NCI-H1694 (cell line): ENCODE measurements around the gene JTB.

Experiments used
- DNase-seq: peaks from one replicate; lab custom pipeline; 2025; lab: John Stamatoyannopoulos, UW

JTB gene

DNA sequence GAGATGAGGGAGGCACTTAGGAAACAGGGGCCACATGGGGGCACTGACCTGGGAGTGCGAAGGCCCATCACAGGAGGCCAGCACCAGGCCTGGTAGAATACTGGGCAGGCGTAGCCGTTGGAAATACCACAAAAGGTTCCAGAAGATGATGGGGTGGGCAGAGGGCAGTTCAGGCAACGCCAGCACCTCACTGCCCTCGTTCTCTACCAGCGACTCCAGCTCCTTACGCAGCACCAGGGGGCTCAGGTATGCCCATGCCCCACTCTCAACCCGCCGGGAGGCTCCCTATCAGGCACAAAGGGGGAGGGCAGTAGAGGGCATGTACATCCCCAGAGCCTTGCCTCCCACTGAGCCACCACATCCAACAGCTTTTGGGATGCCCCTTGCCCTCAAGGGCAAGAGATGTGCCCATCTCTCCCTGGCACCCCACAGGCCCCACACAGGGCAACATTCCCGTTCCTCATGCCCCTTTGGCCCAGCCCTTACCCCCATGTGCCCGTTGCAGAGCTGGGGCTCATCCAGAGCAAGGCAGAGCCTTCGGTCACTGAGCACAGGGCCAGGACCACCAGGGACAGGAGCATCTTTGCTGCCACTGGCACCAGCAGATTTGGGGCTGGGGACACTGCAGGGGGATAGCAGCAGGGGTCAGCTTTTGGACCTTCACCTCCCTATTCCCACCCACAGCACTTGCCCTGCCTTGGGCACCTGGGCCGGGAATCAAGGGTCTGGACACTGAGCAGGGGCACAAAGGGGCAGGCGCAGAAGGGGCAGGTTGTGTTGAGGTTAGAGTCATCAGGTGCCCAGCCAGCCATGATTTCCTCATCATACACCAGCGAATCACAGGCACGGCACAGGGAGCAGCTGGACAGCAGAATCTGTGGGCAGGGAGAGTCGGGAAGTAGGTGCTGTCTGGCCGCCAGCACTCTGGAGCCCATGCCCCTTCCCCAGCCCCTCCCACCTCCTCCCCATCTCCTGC lies 45.0 kb downstream of the JTB start:
- DNase-seq = no peak

DNA sequence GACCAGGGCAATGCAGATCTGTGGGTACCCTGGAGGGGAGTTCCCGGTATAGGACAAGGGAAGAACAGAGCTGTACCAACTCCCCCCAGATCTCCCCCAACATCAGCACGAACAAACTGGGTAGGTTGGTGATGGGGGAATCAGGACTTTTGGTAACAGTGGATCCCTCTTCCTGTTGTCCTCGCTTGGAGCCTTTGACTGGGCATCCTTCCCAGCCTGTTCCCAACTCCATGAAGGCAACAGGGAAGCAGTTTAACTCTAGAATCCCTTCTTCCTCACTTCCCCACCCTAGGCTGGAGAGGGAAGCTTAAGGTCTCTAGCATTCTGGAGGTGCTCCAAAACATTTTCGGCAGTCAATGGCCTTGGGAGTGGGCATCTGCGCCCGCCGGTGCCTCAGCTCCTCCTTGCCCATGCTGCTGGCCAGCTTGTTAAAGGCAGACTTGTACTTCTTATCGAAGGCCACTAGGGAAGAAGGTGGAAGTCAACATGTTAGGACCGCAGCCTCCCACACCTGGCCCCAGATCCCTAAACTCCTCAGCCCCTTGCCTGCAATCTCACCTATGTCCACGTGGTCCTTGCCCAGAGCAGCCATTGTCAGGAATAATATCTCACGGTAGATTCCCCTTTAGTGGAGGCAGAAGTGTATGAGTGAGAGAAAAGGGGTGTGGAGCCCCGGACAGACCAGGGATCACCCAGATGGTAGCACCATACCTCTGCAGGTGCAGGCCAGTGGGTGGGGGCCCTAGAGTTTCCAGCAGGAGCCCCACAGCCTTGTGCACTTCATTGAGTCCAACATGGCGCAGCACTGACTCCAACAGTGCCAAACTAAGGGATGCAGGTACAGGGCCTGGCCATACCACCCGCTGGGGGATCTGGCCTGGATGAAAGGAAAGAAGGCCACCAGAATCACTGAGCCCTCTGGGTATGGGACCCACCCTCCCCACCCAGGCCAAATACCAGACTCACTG lies 47.2 kb downstream of the JTB start:
- no peak for DNase-seq

DNA sequence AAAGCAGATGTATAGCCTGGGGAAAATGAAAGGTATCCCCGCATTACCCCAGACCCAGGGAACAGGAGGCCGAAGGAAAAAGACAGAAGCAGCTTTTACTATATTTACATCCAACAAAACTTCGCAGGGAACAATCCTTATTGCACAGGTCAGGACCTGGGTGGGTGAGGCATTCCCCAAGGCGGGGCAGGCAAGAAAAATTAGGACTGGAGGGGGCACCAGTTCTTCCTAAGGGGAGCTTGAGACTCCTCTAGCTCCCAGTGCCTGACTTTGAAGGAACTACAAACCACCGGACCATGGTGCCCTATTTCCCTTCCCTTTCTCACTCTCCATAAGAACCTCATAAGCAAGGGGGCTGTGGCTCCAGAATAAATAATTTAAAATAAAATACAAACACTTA lies 48.0 kb downstream of the JTB start:
- DNase-seq = no peak

DNA sequence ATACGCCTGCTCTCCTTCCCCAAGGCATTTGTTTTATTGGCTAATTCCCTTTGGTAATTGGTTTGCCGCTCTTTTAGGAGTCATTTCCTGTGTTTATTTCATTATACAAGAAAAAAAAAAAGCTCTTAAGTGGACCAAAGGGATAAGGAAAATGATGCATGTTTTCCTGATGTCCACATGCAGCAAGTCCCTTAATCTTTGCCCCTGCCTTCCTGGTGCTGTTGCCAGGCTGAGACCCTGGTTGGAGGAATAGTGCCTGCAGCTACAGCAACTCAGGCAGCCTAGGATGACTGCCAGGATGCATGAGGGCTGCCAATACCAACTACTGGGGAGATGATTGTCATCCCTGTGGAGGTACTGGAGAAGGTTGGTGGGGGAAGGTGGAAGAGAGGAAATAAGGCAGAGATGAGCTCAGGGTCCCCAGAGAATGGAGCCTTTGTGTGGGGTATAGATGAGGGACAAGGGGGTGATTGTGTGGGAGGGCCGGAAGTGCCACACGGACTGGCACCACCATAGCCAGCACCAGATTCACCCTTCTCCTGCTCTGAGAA lies 48.6 kb downstream of the JTB start:
- DNase-seq = no peak

DNA sequence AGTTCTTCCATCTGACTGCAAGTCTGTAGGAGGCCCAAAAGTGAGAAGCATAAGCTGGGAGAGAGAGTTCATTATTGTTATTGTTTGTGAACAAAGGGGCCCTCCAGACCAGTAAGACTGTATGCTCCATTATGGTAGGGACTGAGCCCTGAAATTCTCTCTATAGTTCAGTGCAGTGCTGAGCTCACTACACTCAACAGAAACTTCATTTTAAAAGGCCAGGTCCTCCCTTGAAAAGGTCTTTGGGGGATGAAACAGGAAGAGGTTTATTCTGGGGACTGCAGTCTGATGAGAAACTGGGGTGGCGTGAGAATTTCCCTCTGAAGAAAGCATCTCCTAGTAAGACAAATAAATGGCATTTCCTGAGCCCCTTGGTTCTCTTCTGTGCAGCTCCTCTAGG lies 49.2 kb downstream of the JTB start:
- no peak for DNase-seq

DNA sequence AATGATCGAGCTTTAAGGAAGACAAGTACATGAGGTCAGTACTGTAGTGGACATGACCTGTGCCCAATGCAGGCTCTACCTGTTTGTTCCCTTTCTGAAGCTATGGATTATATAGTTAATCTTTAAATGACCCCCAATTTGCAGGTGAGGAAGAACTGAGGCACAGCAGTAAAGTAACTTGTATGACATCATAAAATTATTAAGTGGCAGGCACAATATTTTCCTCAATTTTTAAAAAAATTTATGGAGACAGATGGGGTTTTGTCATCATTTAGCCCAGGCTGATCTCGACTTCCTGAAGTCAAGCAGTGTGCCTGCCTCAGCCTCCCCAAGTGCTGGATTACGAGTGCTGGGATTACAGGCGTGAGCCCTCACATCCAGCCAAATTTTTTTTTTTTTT lies 51.1 kb downstream of the JTB start:
- DNase-seq = no peak
